IMR-90 (cell line): ENCODE data around the gene TSC1. TPM values are rescaled to one million over a fixed set of nuclear protein-coding genes. Genes with fewer than 3 reads are reported as not detected.

Experiments used
- ATAC-seq: fragments of 200-7000 bp; cut with Tn5 transposase; 2 replicates; pipeline ENCODE4 v1.9.1; 2020; ENCODE audit warnings: low read depth, mild to moderate bottlenecking, moderate library complexity
- BruUV-seq: library from RNA; stranded (reverse); fragments of 400-500 nt; replicated peaks from 2 replicates; lab custom pipeline; 2021; lab: Mats Ljungman, UMichigan
- CTCF ChIA-PET: fragments of 300-600 bp; formaldehyde crosslinking; extraction: SDS; loops from one replicate; lab custom pipeline; 2021; ENCODE audit warnings: antibody characterized with exemption; lab: Yijun Ruan, JAX
- POLR2A ChIA-PET: fragments of 300-600 bp; sonication (Branson Sonifier 250); formaldehyde crosslinking; loops from one replicate; lab custom pipeline; 2022; ENCODE audit warnings: antibody characterized with exemption; ENCODE audit not compliant: unreplicated experiment; lab: Charles Lee
- DNase-seq: peaks from one replicate; pipeline ENCODE4 v3.0.0; 2013
- H2AFZ ChIP-seq: replicated peaks from 2 replicates; pipeline ENCODE3; 2013; ENCODE audit warnings: low read length, mild to moderate bottlenecking; ENCODE audit not compliant: poor library complexity
- H2AK5ac ChIP-seq: 2 replicates; pipeline ENCODE4 v1.6.1; 2013; ENCODE audit warnings: low read depth, low read length, inconsistent platforms
- H2AK9ac ChIP-seq: replicated peaks from 2 replicates; pipeline ENCODE3; 2013; ENCODE audit warnings: mild to moderate bottlenecking, low read depth, low read length, moderate library complexity; ENCODE audit not compliant: poor library complexity
- H2BK120ac ChIP-seq: 2 replicates; pipeline ENCODE4 v1.6.1; 2013; ENCODE audit warnings: low read depth, low read length, inconsistent platforms
- H2BK15ac ChIP-seq: 3 replicates; pipeline ENCODE4 v1.6.1; 2013; ENCODE audit warnings: low read depth, low read length, inconsistent platforms
- H2BK20ac ChIP-seq: 2 replicates; pipeline ENCODE4 v1.6.1; 2013; ENCODE audit warnings: low read depth, mild to moderate bottlenecking, inconsistent platforms, low read length, moderate library complexity
- H2BK5ac ChIP-seq: 2 replicates; pipeline ENCODE4 v1.6.1; 2013; ENCODE audit warnings: mild to moderate bottlenecking, low read depth, low read length, inconsistent platforms; ENCODE audit not compliant: poor library complexity, severe bottlenecking
- H3K14ac ChIP-seq: replicated peaks from 2 replicates; pipeline ENCODE4 v1.6.1; 2013; ENCODE audit warnings: low read depth, low read length, inconsistent platforms
- H3K18ac ChIP-seq: 2 replicates; pipeline ENCODE4 v1.6.1; 2013; ENCODE audit warnings: low read depth, low read length, control low read depth
- H3K23ac ChIP-seq: 2 replicates; pipeline ENCODE4 v1.6.1; 2013; ENCODE audit warnings: low read depth, low read length, inconsistent platforms
- H3K27ac ChIP-seq: 2 replicates; pipeline ENCODE4 v1.5.1; 2013; ENCODE audit warnings: mild to moderate bottlenecking, control low read depth, low read length; ENCODE audit not compliant: insufficient read depth
- H3K27me3 ChIP-seq: 2 replicates; pipeline ENCODE4 v1.6.1; 2013; ENCODE audit warnings: low read length; ENCODE audit not compliant: control insufficient read depth, insufficient read depth
- H3K36me3 ChIP-seq: 2 replicates; pipeline ENCODE4 v1.6.1; 2013; ENCODE audit warnings: low read length, mixed read lengths; ENCODE audit not compliant: control insufficient read depth, insufficient read depth
- H3K4ac ChIP-seq: 2 replicates; pipeline ENCODE4 v1.6.1; 2013; ENCODE audit warnings: low read depth, low read length, inconsistent platforms
- H3K4me1 ChIP-seq: 2 replicates; pipeline ENCODE4 v1.6.1; 2013; ENCODE audit warnings: low read length, mixed read lengths; ENCODE audit not compliant: control insufficient read depth, insufficient read depth
- H3K4me2 ChIP-seq: 2 replicates; pipeline ENCODE4 v1.6.1; 2013; ENCODE audit warnings: low read depth, mild to moderate bottlenecking, control low read depth, low read length, moderate library complexity
- H3K4me3 ChIP-seq: 2 replicates; pipeline ENCODE4 v1.5.1; 2013; ENCODE audit warnings: low read depth, mild to moderate bottlenecking, control low read depth, low read length, moderate library complexity; ENCODE audit not compliant: insufficient read depth
- H3K56ac ChIP-seq: 2 replicates; pipeline ENCODE4 v1.6.1; 2013; ENCODE audit warnings: low read length, inconsistent platforms; ENCODE audit not compliant: insufficient read depth; ENCODE audit errors: extremely low read depth
- H3K79me1 ChIP-seq, 2 experiments: 2 replicates each; pipeline ENCODE4 v1.6.1; 2013; ENCODE audit warnings: low read length in 2 of 2, inconsistent platforms in 1 of 2, low read depth in 1 of 2
- H3K9ac ChIP-seq: 2 replicates; pipeline ENCODE4 v1.6.1; 2013; ENCODE audit warnings: low read depth, low read length, control low read depth
- H3K9me1 ChIP-seq: 2 replicates; pipeline ENCODE4 v1.6.1; 2013; ENCODE audit warnings: low read length, inconsistent platforms; ENCODE audit not compliant: insufficient read depth
- H3K9me3 ChIP-seq: 2 replicates; pipeline ENCODE4 v1.6.1; 2013; ENCODE audit warnings: low read length; ENCODE audit not compliant: control insufficient read depth, insufficient read depth
- H4K20me1 ChIP-seq: 2 replicates; pipeline ENCODE4 v1.6.1; 2013; ENCODE audit warnings: low read length, inconsistent platforms; ENCODE audit not compliant: insufficient read depth
- H4K5ac ChIP-seq: 2 replicates; pipeline ENCODE4 v1.6.1; 2013; ENCODE audit warnings: mild to moderate bottlenecking, low read depth, low read length, control low read depth
- H4K8ac ChIP-seq, 2 experiments: 2 replicates each; pipeline ENCODE4 v1.6.1; 2013; ENCODE audit warnings: low read depth in 2 of 2, low read length in 2 of 2, control low read depth in 1 of 2, inconsistent platforms in 1 of 2
- H4K91ac ChIP-seq: 2 replicates; pipeline ENCODE4 v1.6.1; 2013; ENCODE audit warnings: low read depth, low read length, inconsistent platforms; ENCODE audit not compliant: insufficient read depth
- CHD1 ChIP-seq: IDR thresholded peaks from 2 replicates; pipeline ENCODE4 v1.6.1; 2012; ENCODE audit warnings: low read depth, low read length, improper control_type of control experiment
- RAD21 ChIP-seq: IDR thresholded peaks from 2 replicates; pipeline ENCODE4 v1.6.1; 2012; ENCODE audit warnings: low read length, improper control_type of control experiment
- RCOR1 ChIP-seq: IDR thresholded peaks from 2 replicates; pipeline ENCODE4 v1.6.1; 2012; ENCODE audit warnings: mild to moderate bottlenecking, low read length, improper control_type of control experiment; ENCODE audit not compliant: insufficient replicate concordance
- SMC3 ChIP-seq: fragments of 150-350 bp; IDR thresholded peaks from 2 replicates; pipeline ENCODE4 v1.6.1; 2016; ENCODE audit warnings: low read depth, mild to moderate bottlenecking, antibody characterized with exemption, low read length, moderate library complexity
- WGBS, 2 experiments: methylation state at CpG; one replicate each; pipeline versions ENCODE4 v1.1.5 to v1.1.7; 2013; ENCODE audit warnings: missing lambda C conversion rate in 2 of 2; ENCODE audit not compliant: insufficient read length in 1 of 2; ENCODE audit errors: extremely low coverage in 2 of 2; 5-methylcytosine and 5-hydroxymethylcytosine counted together
- dilution Hi-C: fragments of 300-500 bp; cut with HindIII; formaldehyde crosslinking; loops from one replicate; pipeline ENCODE4 v1.14.3; 2018; ENCODE audit warnings: low sequenced_read_pairs; ENCODE audit not compliant: unreplicated experiment
- in situ Hi-C: fragments of 300-500 bp; cut with MboI; formaldehyde crosslinking; loops from 3 replicates; pipeline ENCODE4 v1.14.3; 2019; ENCODE audit warnings: low sequenced_read_pairs, inconsistent platforms, mixed read lengths
- intact Hi-C: fragments of 100-400 bp; cut with micrococcal nuclease; formaldehyde crosslinking; loops from 2 replicates; pipeline ENCODE4 v1.10.0; 2022
- polyA plus RNA-seq, 3 experiments: library from polyadenylated mRNA; depleted of rRNA; stranded (reverse); fragments of >200 nt; gene quantifications; 2 replicates each; pipeline ENCODE4 v1.2.3, GENCODE V29; 2012; ENCODE audit warnings: low replicate concordance in 1 of 3
- total RNA-seq: library from RNA; depleted of rRNA; stranded (reverse); fragments of >200 nt; gene quantifications from 2 replicates; pipeline ENCODE4 v1.2.3, GENCODE V29; 2012
- TF ChIP-seq, protein P1 (sequence below): fragments of 150-350 bp; IDR thresholded peaks from 2 replicates; pipeline ENCODE4 v1.6.1; 2017; ENCODE audit warnings: mild to moderate bottlenecking, antibody characterized with exemption, low read length, low read depth
- TF ChIP-seq, protein P2 (sequence below): fragments of 150-350 bp; IDR thresholded peaks from 2 replicates; pipeline ENCODE4 v1.6.1; 2016; ENCODE audit warnings: low read depth, mild to moderate bottlenecking, low read length, moderate library complexity, borderline replicate concordance
- TF ChIP-seq, protein P3 (sequence below): conservative IDR thresholded peaks from 2 replicates; pipeline ENCODE4 v1.5.1; 2012; ENCODE audit warnings: mild to moderate bottlenecking, low read depth, low read length, improper control_type of control experiment

The TSC1 gene
- total and polyA plus RNA-seq, 2 of the 4 experiments (the other 2 are of a cell fraction) = 25.7 to 56.3 TPM

DNA sequence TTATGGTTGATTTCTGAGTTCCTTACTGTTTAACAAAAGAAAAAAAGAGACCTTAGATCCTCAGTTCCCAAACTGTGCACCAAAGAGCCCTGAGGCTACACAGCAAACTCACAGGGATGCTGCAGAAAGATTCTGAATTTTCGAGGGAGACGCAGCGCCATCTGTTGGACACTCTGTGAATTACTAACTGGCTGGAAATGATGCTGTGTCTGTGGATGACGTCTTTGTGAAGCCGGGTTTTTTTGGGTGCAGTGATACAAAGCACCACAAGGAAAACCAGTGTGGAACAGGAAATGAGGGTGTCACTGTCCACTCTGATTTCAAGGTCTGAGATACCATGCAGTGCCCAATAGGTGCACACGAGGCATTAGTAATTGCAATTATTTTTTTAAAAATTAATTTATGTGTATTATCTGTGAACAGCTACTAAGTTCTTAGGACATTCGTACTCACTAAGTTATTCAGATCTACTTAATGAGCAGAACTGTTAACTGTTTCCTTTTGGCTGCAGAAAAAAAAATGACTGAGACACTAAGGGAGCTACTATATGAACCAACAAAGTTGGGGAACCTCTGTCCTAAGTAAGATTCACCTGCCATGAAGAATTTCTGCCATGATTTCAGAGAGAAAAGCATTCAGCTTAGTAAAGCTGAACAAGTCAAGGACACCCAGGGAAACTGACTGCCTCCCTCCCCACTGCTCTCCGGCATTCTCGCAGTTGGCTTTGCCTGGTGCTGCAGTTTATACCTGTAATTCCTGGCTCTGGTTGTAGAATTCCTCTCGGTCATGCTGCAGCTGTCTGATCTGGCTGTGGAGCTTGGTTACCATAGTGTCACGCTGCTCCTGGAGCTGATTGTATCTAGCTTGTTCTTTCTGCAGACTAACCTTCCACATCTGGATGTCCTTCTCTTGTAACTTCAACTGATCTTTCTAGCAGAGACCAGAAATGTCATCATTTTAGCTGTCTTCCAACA is 42.3 kb downstream of the TSC1 start:
- Histone ChIP-seq H3K23ac (no peak overlapping the region), H3K36me3 (peaks cover 59% of the 10 kb centered on the region), H4K20me1 (peaks cover 6% of the 10 kb centered on the region; the same call in 1 of the 2 replicates), H2AK9ac (no peak overlapping the region), H4K5ac (no peak overlapping the region), H3K14ac (no peak overlapping the region), H4K91ac (no peak overlapping the region), H3K56ac (no peak overlapping the region), H3K4me2 (no peak overlapping the region), H2BK120ac (no peak overlapping the region), H2AK5ac (no peak overlapping the region), H3K9me1 (no peaks in the 10 kb centered on the region), H2BK15ac (no peak overlapping the region), H3K79me1 (no peaks in the 10 kb centered on the region), H3K27ac (no peak overlapping the region), H3K27me3 (no peaks in the 10 kb centered on the region), H3K4me1 (no peaks in the 10 kb centered on the region), H4K8ac (no peak overlapping the region), H3K9me3 (no peaks in the 10 kb centered on the region), H3K9ac (no peak overlapping the region), H2BK5ac (no peak overlapping the region), H3K4ac (no peak overlapping the region), H2AFZ (no peak overlapping the region), H3K18ac (no peak overlapping the region), H2BK20ac (no peak overlapping the region), H3K4me3 (no peak overlapping the region)
- in situ Hi-C loops = no loop called here
- DNase-seq = peak; percentile 83
- dilution Hi-C loops = no loop called here
- TF ChIP-seq, protein P1, sequence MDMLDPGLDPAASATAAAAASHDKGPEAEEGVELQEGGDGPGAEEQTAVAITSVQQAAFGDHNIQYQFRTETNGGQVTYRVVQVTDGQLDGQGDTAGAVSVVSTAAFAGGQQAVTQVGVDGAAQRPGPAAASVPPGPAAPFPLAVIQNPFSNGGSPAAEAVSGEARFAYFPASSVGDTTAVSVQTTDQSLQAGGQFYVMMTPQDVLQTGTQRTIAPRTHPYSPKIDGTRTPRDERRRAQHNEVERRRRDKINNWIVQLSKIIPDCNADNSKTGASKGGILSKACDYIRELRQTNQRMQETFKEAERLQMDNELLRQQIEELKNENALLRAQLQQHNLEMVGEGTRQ = no peak
- TF ChIP-seq SMC3 = peak; percentile 60
- no peak for TF ChIP-seq RCOR1
- TF ChIP-seq, protein P2, sequence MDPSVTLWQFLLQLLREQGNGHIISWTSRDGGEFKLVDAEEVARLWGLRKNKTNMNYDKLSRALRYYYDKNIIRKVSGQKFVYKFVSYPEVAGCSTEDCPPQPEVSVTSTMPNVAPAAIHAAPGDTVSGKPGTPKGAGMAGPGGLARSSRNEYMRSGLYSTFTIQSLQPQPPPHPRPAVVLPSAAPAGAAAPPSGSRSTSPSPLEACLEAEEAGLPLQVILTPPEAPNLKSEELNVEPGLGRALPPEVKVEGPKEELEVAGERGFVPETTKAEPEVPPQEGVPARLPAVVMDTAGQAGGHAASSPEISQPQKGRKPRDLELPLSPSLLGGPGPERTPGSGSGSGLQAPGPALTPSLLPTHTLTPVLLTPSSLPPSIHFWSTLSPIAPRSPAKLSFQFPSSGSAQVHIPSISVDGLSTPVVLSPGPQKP = no peak
- TF ChIP-seq CHD1 = no peak
- peak; percentile 63 for TF ChIP-seq RAD21
- TF ChIP-seq, protein P3, sequence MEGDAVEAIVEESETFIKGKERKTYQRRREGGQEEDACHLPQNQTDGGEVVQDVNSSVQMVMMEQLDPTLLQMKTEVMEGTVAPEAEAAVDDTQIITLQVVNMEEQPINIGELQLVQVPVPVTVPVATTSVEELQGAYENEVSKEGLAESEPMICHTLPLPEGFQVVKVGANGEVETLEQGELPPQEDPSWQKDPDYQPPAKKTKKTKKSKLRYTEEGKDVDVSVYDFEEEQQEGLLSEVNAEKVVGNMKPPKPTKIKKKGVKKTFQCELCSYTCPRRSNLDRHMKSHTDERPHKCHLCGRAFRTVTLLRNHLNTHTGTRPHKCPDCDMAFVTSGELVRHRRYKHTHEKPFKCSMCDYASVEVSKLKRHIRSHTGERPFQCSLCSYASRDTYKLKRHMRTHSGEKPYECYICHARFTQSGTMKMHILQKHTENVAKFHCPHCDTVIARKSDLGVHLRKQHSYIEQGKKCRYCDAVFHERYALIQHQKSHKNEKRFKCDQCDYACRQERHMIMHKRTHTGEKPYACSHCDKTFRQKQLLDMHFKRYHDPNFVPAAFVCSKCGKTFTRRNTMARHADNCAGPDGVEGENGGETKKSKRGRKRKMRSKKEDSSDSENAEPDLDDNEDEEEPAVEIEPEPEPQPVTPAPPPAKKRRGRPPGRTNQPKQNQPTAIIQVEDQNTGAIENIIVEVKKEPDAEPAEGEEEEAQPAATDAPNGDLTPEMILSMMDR = peak; percentile 88
- ATAC-seq = peak; percentile 99
- ChIA-PET CTCF (interaction anchor here (0.6 to 1.6 kb wide), 9 partner anchors 8 to 61 kb away, joined by 3 to 9 read pairs (median 3); no protein-coding TSS in a partner anchor), POLR2A (no interaction called here)
- 100% methylated on average over 1 of the region's 11 CpGs; no CpG with 5 or more reads in 1 of the 2 experiments for WGBS, 2 experiments
- intact Hi-C loops = loop anchor here (5.0 to 10.0 kb wide), 5 partner anchors 70 to 487 kb away; partner anchors contain the start of genes CFAP77 and DDX31
- no TSS peak for BruUV-seq
